PC-9 (cell line): ENCODE measurements around the gene DHCR7. TPM values are rescaled to one million over a fixed set of nuclear protein-coding genes. Genes with fewer than 3 reads are reported as not detected.

Experiments
- BruUV-seq: library from RNA; stranded (reverse); fragments of 400-500 nt; replicated peaks from 2 replicates; lab custom pipeline; 2021; lab: Mats Ljungman, UMichigan
- CTCF ChIA-PET: fragments of 300-600 bp; sonication (Branson Sonifier 250); formaldehyde crosslinking; loops from one replicate; lab custom pipeline; 2022; ENCODE audit warnings: antibody characterized with exemption; lab: Charles Lee
- POLR2A ChIA-PET: fragments of 300-600 bp; sonication (Branson Sonifier 250); formaldehyde crosslinking; loops from one replicate; lab custom pipeline; 2022; ENCODE audit warnings: antibody characterized with exemption; ENCODE audit not compliant: unreplicated experiment; lab: Charles Lee
- DNase-seq, 2 experiments: peaks; one replicate each; pipeline versions ENCODE4 v3.0.0 to v3.0.0-alpha.2; 2015 to 2022; ENCODE audit warnings: mixed read lengths in 1 of 2
- H2AFZ ChIP-seq: fragments of 200-600 bp; sonication (generic); 2 replicates; pipeline ENCODE4 v1.8.1; 2017; ENCODE audit warnings: antibody characterized with exemption
- H3F3A ChIP-seq: fragments of 200-600 bp; sonication (generic); 2 replicates; pipeline ENCODE4 v1.8.1; 2017; ENCODE audit warnings: antibody characterized with exemption, mild to moderate bottlenecking, low read depth; ENCODE audit not compliant: insufficient read depth
- H3K27ac ChIP-seq: fragments of 200-600 bp; sonication (generic); 2 replicates; pipeline ENCODE4 v1.6.1; 2016; ENCODE audit warnings: mixed run types
- H3K27me3 ChIP-seq: fragments of 200-600 bp; sonication (generic); 2 replicates; pipeline ENCODE4 v1.6.1; 2016; ENCODE audit warnings: low read depth, mixed run types; ENCODE audit not compliant: insufficient read depth
- H3K36me3 ChIP-seq: fragments of 200-600 bp; sonication (generic); 2 replicates; pipeline ENCODE4 v1.6.1; 2016; ENCODE audit warnings: low read depth, mixed run types
- H3K4me1 ChIP-seq: fragments of 200-600 bp; sonication (generic); replicated peaks from 2 replicates; pipeline ENCODE4 v1.6.1; 2016; ENCODE audit warnings: mixed run types; ENCODE audit not compliant: insufficient read depth
- H3K4me2 ChIP-seq: fragments of 200-600 bp; sonication (generic); 2 replicates; pipeline ENCODE4 v1.6.1; 2017; ENCODE audit warnings: mixed run types
- H3K4me3 ChIP-seq: fragments of 200-600 bp; sonication (generic); 2 replicates; pipeline ENCODE4 v1.6.1; 2016; ENCODE audit warnings: mixed run types
- H3K79me2 ChIP-seq: fragments of 200-600 bp; sonication (generic); 2 replicates; pipeline ENCODE4 v1.6.1; 2017; ENCODE audit warnings: low read depth, mixed run types
- H3K9me2 ChIP-seq: fragments of 200-600 bp; sonication (generic); 2 replicates; pipeline ENCODE4 v1.8.1; 2017; ENCODE audit warnings: mild to moderate bottlenecking; ENCODE audit not compliant: insufficient read depth
- H3K9me3 ChIP-seq: fragments of 200-600 bp; sonication (generic); 2 replicates; pipeline ENCODE4 v1.8.1; 2016; ENCODE audit warnings: low read depth; ENCODE audit not compliant: insufficient read depth
- H4K20me1 ChIP-seq: fragments of 200-600 bp; sonication (generic); 2 replicates; pipeline ENCODE4 v1.8.1; 2017; ENCODE audit not compliant: insufficient read depth
- EZH2 ChIP-seq: fragments of 200-600 bp; sonication (generic); IDR thresholded peaks from 2 replicates; pipeline ENCODE4 v1.8.0; 2017; ENCODE audit warnings: antibody characterized with exemption, low read depth
- intact Hi-C: fragments of 100-400 bp; cut with micrococcal nuclease; formaldehyde crosslinking; loops from one replicate; pipeline ENCODE4 v1.10.0; 2022; ENCODE audit not compliant: unreplicated experiment
- total RNA-seq: library from RNA; stranded (reverse); gene quantifications from 2 replicates; pipeline ENCODE4 v1.2.3, GENCODE V29; 2021
- TF ChIP-seq, protein P1 (sequence below): fragments of 200-600 bp; sonication (generic); conservative IDR thresholded peaks from 2 replicates; pipeline ENCODE4 v1.6.1; 2017; ENCODE audit warnings: mixed run types, antibody characterized with exemption, mild to moderate bottlenecking, moderate library complexity

Gene DHCR7
- total RNA-seq, 1 experiment from 2014 or later, result 311 TPM

GRCh38 chr11:71454470-71455113 is 6.4 kb upstream of the DHCR7 start:
- no peaks in the 10 kb centered on the region for H3K9me2 ChIP-seq
- no peaks in the 10 kb centered on the region for H3K9me3 ChIP-seq
- ChIA-PET CTCF (no interaction called here), POLR2A (no interaction called here)
- no peak overlapping the region for H2AFZ ChIP-seq
- no TSS peak for BruUV-seq
- H3K4me2 ChIP-seq, result peak overlapping the region; percentile 83
- no peak overlapping the region for H3K27ac ChIP-seq
- peaks cover 32% of the 10 kb centered on the region for H3K79me2 ChIP-seq
- H3K27me3 ChIP-seq, result no peaks in the 10 kb centered on the region
- intact Hi-C loops, result loop anchor here (10.0 kb wide), 1 partner anchor 130 kb away; the partner anchor contains the start of gene KRTAP5-11
- H3K4me3 ChIP-seq, result peak overlapping the region; percentile 96; the same call in 1 of the 2 replicates
- DNase-seq, result peak; percentile 44 to 45
- H4K20me1 ChIP-seq, result peaks cover 14% of the 10 kb centered on the region; the same call in 1 of the 2 replicates
- H3K36me3 ChIP-seq, result 0 out of 2 replicates have a peak, but pooled peaks cover 5% of the 10 kb centered on the region
- peaks cover 14% of the 10 kb centered on the region; the same call in 1 of the 2 replicates for H3F3A ChIP-seq
- no peak for TF ChIP-seq EZH2
- TF ChIP-seq, protein P1, sequence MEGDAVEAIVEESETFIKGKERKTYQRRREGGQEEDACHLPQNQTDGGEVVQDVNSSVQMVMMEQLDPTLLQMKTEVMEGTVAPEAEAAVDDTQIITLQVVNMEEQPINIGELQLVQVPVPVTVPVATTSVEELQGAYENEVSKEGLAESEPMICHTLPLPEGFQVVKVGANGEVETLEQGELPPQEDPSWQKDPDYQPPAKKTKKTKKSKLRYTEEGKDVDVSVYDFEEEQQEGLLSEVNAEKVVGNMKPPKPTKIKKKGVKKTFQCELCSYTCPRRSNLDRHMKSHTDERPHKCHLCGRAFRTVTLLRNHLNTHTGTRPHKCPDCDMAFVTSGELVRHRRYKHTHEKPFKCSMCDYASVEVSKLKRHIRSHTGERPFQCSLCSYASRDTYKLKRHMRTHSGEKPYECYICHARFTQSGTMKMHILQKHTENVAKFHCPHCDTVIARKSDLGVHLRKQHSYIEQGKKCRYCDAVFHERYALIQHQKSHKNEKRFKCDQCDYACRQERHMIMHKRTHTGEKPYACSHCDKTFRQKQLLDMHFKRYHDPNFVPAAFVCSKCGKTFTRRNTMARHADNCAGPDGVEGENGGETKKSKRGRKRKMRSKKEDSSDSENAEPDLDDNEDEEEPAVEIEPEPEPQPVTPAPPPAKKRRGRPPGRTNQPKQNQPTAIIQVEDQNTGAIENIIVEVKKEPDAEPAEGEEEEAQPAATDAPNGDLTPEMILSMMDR, result peak; percentile 50; the same call in 1 of the 2 replicates
- peaks cover 34% of the 10 kb centered on the region for H3K4me1 ChIP-seq

DNA sequence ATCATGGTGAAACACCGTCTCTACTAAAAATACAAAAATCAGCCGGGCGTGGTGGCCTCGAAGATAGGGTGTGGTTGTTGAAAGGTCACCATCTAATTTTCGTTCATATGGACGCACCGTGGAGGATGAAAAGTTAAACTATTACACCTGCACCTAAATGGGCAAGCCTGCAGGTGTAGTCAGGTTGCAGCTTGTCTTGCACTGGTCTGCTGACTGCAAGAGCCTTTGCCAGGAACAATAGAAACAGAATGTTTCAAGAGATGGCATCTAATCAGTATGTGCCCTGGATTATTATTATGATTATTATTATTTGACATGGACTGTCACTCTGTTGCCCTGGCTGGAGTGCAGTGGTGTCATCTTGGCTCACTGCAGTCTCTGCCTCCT is 5.7 kb upstream of the DHCR7 start:
- no TSS peak for BruUV-seq
- peaks cover 14% of the 10 kb centered on the region; the same call in 1 of the 2 replicates for H4K20me1 ChIP-seq
- no peaks in the 10 kb centered on the region for H3K27me3 ChIP-seq
- H3K9me3 ChIP-seq, result no peaks in the 10 kb centered on the region
- peaks cover 39% of the 10 kb centered on the region for H3K4me1 ChIP-seq
- no peak for TF ChIP-seq EZH2
- TF ChIP-seq, protein P1, result no peak
- peak overlapping the region; percentile 95 for H2AFZ ChIP-seq
- peak overlapping the region; percentile 96 for H3K4me3 ChIP-seq
- POLR2A ChIA-PET, result no interaction called here
- intact Hi-C loops, result loop anchor here (2.0 to 10.0 kb wide), 2 partner anchors 27 to 131 kb away; partner anchors contain the start of gene KRTAP5-11
- H3K9me2 ChIP-seq, result no peaks in the 10 kb centered on the region
- peaks cover 38% of the 10 kb centered on the region for H3K79me2 ChIP-seq
- DNase-seq, result no peak
- CTCF ChIA-PET, result no interaction called here
- peak overlapping the region; percentile 83 for H3K4me2 ChIP-seq
- H3K36me3 ChIP-seq, result 0 out of 2 replicates have a peak, but pooled peaks cover 5% of the 10 kb centered on the region
- H3K27ac ChIP-seq, result no peak overlapping the region
- H3F3A ChIP-seq, result peaks cover 14% of the 10 kb centered on the region; the same call in 1 of the 2 replicates

- Histone ChIP-seq H3K79me2 (peaks cover 43% of the 10 kb centered on the region), H3K4me3 (peak within 1 kb of the TSS; percentile 96), H3K4me1 (peaks cover 39% of the 10 kb centered on the region), H3K27me3 (no peaks in the 10 kb centered on the region), H3K4me2 (peak within 1 kb of the TSS; percentile 98), H3K9me3 (no peaks in the 10 kb centered on the region), H2AFZ (peak within 1 kb of the TSS; percentile 95), H3K27ac (peak within 1 kb of the TSS; percentile 44), H3K36me3 (0 out of 2 replicates have a peak, but pooled peaks cover 5% of the 10 kb centered on the region), H4K20me1 (peaks cover 14% of the 10 kb centered on the region; the same call in 1 of the 2 replicates), H3K9me2 (no peaks in the 10 kb centered on the region), H3F3A (peaks cover 14% of the 10 kb centered on the region; the same call in 1 of the 2 replicates)
- ChIA-PET CTCF (interaction anchor here (0.5 to 1.0 kb wide), 7 partner anchors 27 to 811 kb away, joined by 3 to 15 read pairs (median 7); no protein-coding TSS in a partner anchor), POLR2A (interaction anchor here (0.6 kb wide), 5 partner anchors 9 to 1816 kb away, joined by 4 to 17 read pairs (median 7); no protein-coding TSS in a partner anchor)
- BruUV-seq, result TSS peak; percentile 37
- TF ChIP-seq, protein P1, result no peak
- no peak for TF ChIP-seq EZH2
- intact Hi-C loops, result loop anchor here (2.0 to 10.0 kb wide), 2 partner anchors 28 to 132 kb away; partner anchors contain the start of gene KRTAP5-11
- peak; percentile 92 to 98 for DNase-seq
These were observed 5.1 kb upstream of the DHCR7 start, which contains the start of gene NADSYN1 for GRCh38 chr11:71453037-71453917. Gene NADSYN1, plus strand, starts transcription at chr11:71453203. Its CDS starts 94 bp downstream, at chr11:71453297.
